GM21825 (cell line): ENCODE results near the gene FRMD3.

Experiments used
- ATAC-seq: cut with Tn5 transposase; IDR thresholded peaks from one replicate; pipeline ENCODE4 v1.9.1; 2021; ENCODE audit warnings: mild to moderate bottlenecking, moderate library complexity; ENCODE audit not compliant: unreplicated experiment

The FRMD3 gene

DNA sequence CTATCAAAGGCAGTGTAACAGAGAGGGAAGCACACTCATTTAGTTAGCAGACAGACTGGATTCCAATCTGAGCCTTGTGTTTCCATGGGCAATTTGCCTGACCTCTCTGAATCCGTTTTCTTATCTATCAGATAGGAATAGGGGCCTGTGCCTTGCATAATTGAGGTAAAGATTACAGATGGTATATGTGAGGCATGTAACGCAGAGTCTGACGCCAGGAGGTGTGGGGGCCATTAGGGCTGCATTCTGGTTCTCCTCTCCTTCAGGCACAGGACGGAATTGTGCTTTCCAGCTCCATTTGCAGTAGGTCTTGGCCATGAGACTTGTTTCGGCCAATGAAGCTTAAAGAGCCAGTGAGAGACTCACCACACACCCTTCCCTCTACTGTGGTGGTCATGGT, 97.6 kb downstream of the FRMD3 start:
- ATAC-seq = no peak

DNA sequence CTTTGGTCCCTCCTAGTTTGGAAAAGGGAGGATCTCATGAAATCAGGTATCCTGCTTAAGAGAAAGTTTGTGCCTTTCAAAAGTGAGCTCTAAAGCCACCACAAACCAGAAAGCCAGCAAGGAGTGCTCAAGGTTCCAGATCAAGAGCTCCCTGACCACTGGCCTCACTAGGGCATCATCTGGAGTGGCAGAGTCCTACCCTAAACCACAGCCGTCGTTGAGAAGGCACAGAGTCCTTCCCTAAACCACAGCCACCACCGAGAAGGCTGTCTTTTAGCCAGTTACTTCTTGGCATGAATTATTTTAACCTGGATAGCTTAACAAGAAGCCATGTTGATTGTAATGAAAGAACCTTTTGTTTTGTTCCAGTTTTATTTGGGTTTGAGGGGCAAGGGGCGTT, 102.9 kb downstream of the FRMD3 start:
- ATAC-seq = no peak

DNA sequence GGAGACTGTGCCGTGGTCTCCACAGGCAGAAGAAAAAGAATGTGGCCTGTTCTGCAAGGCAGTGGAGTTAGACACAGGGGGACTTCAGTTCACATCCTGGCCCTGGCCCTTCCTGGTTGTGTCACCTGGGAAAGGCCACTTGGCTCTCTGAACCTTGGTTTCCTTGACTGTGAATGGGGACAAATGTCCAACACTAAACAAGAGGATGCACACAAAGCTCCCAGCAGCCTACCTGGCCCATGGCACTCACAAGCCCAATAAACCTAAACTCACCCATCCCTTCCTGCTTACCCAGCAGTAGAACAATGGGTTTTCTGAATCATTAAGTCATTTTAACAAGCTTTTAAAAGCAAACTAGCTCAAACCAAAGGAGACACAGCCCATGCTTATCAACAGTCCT, 103.9 kb downstream of the FRMD3 start:
- ATAC-seq = no peak

DNA sequence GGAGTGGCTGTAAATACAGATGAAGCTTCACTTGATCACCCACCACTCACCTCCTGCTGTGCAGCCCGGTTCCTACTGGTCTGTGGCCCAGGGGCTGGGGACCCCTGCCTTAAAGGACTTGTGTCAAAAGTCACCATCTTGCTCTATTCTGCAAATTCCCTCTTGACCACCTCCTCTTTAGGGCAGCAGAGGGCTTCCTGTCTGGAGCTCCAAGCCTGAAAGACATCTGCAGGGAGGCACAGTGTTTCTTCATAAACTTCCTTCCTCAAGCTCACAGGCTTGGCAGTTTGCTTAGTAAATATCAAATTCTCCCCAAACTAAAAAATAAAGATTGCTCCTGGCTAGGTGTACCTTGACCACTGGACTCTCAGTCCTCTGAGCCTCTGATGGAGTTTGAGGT, 104.4 kb downstream of the FRMD3 start:
- no peak for ATAC-seq

DNA sequence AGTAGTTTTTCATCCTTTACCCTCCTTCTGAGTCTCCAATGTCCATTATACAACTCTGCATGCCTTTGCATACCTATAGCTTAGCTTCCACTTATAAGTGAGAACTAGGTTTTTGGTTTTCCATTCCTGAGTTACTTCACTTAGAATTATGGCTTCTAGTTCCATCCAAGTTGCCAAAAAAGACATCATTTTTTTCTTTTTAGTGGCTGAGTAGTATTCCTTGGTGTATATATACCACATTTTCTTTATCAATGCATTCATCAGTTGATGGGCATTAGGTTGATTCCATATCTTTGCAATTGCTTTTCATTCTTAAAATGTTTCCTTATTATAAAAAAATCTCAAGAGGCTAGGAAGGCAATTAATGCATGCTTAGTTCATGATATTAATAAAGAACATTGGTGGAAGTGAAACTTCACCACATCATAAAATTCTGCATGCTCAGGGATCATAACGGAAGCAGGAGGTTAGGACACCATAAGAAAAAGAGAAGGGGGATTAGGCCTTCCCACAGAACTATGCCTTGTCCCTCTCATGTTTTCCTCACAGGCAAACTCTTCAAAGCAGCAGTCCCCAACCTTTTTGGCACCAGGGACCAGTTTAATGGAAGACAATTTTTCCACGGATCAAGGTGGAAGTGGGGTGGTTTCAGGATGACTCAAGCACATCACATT, 105.2 kb downstream of the FRMD3 start:
- ATAC-seq = no peak

DNA sequence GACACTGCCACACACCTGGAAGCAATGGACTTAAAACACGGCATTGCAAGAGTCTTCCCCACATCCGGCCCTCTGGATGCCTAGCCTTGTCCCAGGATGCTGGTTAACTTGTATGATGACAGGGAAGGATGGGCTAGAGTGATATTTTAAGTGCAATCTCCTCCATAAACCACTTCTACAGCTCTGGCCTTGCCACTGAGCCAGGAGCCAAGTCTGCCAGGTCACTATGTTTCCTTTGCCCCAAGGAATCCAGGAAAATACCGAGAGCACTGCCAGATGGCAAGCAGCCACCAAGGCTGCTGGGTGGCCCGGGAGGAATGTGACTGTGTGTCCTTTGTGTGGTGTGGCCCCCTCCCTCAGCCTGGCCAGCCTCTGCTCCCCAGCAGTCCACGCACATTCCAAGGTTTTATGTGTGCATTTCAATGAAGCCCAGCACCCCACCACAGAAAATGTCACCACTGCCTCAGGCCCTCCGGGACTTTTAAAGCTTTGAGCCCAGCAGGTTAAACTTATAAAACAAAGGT, 106.0 kb downstream of the FRMD3 start:
- no peak for ATAC-seq

DNA sequence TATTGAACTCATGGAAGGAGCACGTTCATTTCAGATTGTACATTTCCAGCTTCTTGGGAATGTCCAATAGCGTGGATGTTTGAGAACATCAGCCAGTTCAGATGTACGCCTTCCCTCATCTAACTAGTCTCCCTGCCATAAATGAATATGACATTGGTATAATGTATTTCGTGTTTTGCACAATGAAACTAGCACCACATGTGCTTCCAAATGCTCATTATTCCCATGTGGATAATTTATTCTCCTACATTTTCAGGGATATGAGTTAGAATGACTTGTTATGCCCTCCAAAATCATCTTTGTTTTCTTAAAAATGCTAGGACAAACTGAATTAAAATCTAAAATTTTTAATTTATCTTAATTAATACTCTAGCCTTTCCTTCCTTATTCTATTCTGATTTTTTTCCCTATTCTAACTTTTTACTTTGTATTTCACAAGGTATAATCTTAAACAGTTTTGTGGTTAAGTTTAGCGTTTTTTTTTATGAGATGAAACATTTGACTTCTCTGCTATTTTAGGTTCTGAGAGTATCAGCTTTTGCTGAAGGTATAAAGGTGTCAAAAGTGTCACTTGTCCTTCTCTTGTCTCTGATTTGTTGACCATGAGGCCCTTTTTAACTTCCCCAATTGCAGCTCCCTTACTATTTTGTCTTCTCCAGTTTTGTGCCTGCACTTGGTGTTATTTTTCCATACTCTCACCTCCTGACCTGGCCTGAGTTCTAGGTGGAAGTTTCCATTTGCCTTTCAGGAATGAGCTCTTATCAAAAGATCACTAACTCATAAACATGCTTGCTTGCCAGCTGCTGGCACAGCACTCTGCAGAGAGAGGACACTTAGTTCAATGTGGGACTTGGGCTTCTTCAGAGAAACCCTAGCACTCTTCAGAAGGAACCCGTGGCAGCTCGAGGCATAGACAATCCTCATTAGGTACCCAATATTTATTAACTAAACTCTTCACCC, 106.8 kb downstream of the FRMD3 start:
- no peak for ATAC-seq

DNA sequence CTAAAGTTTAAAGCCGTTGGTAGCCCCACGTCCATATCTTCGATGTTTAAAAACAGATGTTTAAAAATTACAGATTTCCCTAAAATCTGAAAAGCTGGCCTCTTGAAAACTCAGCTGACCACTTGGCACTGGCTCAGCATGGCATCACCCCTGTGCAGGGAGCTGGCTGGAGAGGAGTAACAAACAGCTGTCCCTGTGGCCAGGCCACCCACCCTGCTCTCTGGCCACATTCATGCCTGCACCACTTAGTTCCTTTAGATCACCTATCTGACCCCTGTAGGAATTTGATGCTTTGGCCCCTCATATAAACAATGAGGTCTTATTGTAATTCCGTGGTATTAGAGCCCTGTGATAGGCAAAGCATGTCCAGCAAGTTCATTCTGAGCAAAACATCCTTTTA, 107.5 kb downstream of the FRMD3 start:
- ATAC-seq = no peak

DNA sequence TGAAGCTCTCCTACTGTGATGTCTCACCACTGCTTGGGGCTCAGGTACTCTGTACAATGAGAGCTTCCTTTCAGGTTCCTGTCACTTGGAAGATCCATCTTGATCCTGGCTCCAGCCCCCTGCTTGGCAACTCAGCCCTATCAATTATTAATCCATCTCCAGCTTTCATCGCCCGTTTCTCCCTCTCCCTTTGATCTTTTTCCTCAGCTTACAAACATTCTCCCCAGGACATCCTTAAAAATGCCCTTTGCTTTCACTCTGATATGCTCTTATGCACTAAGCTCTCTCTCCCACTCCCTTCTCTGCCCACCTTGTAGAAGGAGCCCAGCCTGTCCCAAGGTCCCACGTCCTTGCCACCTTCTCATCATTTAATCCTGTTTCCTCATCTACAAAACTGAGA, 109.0 kb downstream of the FRMD3 start:
- no peak for ATAC-seq

DNA sequence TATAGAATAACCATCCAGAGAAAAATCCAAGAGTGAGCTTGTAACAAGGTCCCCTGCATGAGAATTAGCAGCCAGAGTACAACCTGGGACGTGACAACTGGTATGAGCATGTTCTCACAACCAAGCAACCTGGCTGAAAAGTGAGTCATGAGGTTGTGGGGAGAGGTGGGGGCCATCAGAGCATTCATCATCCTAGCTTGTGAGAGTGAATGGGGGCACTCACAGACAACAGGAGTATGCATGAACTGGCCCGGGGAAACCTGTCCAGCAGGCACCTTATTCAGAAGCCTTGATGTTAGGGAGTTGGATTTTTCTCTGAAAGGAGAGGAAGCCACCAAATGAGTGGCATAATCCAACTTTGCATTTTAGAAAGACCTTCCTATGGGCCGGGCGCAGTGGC, 113.0 kb downstream of the FRMD3 start:
- ATAC-seq = no peak

DNA sequence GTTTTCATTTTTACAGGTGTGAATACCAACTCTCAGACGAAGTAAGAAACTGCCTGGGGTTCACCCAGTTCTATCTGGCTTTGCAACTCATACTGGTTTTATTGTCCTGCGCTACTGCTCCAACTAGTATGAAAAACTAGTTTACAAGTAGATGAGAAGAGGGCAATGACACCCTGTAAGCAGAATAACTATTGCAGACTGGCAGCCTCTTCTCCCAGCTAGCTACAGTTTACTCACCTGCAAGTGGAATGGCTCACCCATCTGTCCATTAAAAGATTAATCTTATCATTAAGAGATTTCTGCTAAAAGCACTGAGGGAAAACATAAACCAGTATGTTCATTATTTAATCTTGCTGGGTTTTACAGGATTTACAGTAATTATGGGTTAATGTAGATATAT, 113.4 kb downstream of the FRMD3 start:
- no peak for ATAC-seq

DNA sequence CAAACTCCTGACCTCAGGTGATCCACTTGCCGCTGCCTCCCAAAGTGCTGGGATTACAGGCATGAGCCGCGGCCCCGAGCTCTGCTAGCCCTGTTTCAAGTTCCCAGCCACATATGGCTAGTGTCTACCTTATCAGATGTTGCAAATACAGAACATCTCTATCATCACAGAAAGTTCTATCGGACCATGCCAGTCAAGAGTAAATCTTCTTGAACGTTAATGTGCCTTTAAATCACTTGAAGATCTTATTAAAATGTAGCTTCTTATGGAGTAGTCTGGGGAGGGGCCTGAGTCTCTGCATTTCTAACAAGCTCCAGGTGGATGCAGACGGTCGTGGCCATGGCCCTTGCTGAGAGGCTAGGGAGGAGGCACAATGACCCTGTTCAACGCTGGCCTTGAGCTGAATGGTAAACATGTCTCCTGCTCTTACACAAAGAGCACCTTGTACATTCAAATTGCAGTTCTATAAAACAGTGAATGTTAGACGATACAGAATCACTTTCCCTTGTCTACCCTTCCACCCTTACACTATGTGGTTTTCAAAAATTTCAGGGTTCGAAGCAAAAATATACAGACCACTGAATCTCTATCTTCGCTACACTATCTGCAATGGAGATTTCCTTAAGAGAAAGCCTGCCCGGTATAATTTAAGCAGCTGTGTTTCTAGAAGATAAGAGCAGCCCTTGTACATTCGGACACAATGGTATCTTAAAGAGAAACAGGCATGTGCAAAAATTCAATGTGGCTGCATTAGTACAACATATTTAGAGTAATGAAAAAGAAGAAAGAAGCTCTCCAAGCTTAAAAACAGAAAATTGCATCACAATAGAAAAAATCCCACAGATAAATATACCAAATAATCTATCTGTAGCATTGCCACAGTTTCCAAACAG, 114.1 kb downstream of the FRMD3 start:
- no peak for ATAC-seq

DNA sequence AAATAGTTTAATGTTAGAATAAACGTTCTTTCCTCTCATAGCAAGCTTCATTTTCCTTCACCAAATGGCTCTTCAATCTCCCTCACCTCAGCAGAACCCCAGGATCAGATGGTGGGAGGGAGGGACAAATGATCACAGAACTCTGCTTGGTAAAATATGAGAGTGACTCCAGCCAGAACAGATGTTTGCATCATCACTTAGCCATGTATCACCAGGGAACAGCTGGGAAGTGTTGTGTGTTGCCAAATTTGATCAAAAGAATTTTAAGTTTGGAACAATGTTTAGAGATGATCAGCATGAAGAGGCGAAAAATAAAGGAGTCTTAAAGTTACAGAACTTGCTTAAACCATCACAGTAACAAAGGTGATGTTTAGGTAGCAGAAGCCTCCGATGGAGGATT, 115.7 kb downstream of the FRMD3 start:
- no peak for ATAC-seq

DNA sequence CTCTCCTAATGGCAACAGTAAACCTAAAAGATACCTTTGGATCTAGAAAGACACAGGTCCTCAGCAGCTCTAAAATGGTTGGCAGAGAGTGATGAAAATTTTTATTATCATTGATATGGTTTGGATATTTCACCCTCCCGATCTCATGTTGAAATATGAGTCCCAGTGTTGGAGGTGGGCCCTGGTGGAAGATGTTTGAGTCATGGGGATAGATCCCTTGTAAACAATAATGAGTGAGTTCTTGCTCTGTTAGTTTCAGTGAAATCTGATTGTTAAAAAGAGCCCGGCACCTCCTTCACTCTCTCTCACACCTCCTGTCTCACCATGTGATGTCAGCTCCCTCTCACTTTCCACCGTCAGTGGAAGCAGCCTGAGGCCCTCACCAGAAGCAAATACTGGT, 117.7 kb downstream of the FRMD3 start:
- ATAC-seq = no peak

DNA sequence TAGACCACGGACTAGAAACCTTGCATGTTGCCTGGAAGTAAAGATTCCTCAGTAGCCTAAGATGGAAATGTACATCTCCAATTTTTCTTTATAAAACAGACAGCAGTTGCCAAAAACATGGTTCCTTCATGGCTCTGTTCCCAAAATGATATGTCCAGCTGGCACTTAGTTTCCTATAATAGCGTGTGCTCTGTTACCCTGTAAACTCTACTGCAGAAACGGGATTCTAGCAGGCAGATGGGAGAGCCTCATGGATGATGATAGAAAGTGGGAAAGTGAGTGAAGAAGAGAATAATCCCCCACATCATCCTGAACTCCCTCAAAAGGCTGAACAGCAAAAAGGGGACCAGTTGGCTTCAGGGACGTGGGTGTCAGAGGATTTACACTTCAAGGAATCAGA, 118.2 kb downstream of the FRMD3 start:
- ATAC-seq = no peak

DNA sequence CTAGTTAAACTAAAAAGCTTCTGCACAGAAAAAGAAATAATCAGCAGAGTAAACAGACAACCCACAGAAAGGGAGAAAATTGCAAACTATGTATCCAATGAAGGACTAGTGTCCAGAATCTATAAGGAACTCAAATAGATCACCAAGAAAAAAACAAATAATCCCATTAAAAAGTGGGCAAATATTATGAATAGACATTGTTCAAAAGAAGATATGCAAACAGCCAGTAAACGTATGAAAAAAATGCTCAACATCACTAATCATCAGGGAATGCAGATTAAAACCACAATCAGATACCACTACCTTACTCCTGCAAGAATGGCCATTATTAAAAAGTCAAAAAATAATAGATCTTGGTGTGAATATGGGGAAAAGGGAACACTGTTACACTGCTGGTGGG, 119.9 kb downstream of the FRMD3 start:
- no peak for ATAC-seq

DNA sequence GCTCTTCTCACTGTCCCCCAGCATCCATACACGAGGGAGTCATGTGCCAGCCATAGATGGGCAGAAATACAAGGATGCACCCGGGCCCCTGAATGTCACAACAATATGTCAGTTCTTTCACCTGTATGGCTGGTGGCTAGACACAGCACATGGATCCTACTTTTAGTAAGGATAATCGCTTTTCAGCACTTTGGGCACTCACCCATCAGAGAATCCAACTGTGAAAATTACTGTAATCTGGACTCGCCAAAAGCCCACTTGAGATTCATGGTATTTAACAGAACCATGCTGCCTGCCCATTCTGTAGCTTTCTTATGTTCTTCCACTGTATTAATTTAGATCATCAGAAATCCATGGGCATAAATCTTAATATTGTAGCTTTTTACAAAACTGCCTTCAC, 124.8 kb downstream of the FRMD3 start:
- ATAC-seq = no peak

DNA sequence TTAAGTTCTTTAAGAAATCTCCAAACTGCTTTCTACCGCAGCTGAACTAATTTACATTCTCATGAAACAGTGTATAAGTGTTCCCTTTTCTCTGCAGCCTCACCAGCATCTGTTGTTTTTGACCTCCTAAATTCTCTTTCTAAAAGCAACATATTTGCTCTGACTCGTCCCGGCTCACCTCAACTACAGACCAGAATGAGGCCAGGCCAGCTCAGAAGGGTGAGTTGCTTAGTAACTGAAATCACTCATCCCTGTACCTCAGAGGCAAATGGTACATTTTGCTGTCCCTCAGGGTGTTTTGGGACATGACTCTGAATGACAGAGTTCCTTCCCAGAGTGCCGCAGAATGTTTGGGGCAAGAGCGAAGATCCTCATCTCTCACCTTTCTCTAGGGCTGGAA, 127.5 kb downstream of the FRMD3 start:
- ATAC-seq = no peak

DNA sequence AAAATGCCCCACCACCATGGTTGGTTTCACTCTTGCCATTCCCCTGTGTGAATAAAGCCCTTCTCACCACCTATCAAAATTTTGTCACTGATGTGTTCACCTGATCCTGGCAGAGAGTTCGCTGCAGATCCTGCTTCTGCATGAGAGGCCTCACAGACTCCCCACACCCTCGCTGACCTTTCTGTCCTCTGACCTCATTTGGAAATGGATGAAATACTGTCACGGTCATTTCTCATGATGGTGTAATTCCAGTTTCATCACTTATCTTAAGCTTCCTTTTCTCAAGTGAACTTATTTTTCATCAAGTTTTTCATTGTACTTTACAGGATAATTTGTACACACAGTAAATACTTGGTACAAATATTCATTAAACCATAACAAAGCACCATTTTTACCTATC, 131.3 kb downstream of the FRMD3 start:
- ATAC-seq = no peak

DNA sequence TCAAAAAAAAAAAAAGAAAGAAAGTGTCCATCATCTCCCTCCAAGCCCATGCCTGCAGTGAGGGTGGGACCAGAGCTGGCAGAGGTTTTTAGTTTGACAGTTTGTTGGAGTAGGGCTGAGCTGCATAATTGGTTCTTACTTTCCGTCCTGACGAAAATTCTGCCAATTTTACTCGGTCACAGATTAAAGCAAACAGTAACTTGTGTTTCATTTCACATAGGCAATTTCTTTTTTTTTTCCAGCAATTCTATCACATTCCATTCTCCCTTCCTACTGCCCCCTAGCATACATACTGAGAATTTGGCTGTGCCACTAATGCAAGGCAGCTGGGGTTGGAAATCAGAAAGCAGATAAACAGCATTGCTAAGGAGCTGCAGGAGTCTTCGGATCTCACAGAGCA, 132.4 kb downstream of the FRMD3 start:
- no peak for ATAC-seq
